COLO668 (cell line): ENCODE measurements around the gene GLDN.

Experiments used
- DNase-seq: peaks from one replicate; lab custom pipeline; 2025; ENCODE audit not compliant: unreplicated experiment; lab: John Stamatoyannopoulos, UW

Gene GLDN

GRCh38 chr15:51322621-51323296 is 18.7 kb upstream of the GLDN start:
- DNase-seq = no peak

- DNase-seq = no peak
Measured at GRCh38 chr15:51323749-51324148, 17.7 kb upstream of the GLDN start.

GRCh38 chr15:51325167-51325566 is 16.3 kb upstream of the GLDN start:
- no peak for DNase-seq

- no peak for DNase-seq
Measured at GRCh38 chr15:51327081-51327480, 14.4 kb upstream of the GLDN start.

GRCh38 chr15:51328926-51329325 is 12.5 kb upstream of the GLDN start:
- no peak for DNase-seq

- no peak for DNase-seq
Measured at GRCh38 chr15:51331141-51331540, 10.3 kb upstream of the GLDN start.

- no peak for DNase-seq
Measured at GRCh38 chr15:51332206-51333147, 9.0 kb upstream of the GLDN start.

- no peak for DNase-seq
Measured at GRCh38 chr15:51333571-51333970, 7.9 kb upstream of the GLDN start.

GRCh38 chr15:51334011-51334451 is 7.4 kb upstream of the GLDN start:
- no peak for DNase-seq

- no peak for DNase-seq
Measured at GRCh38 chr15:51335087-51335486, 6.4 kb upstream of the GLDN start.

GRCh38 chr15:51335538-51336410 is 5.7 kb upstream of the GLDN start:
- no peak for DNase-seq

GRCh38 chr15:51338496-51338895 is 3.0 kb upstream of the GLDN start, which contains the start of gene CYP19A1:
TSS of gene CYP19A1 (minus strand) at chr15:51338596. CDS start at chr15:51242912, 95,684 bp downstream.
- no peak for DNase-seq

GRCh38 chr15:51342227-51342999 is 958 bp downstream of the GLDN start:
- DNase-seq = peak; percentile 25

GRCh38 chr15:51343466-51343865 is 2.0 kb downstream of the GLDN start:
- no peak for DNase-seq

GRCh38 chr15:51346136-51346535 is 4.7 kb downstream of the GLDN start:
- no peak for DNase-seq

GRCh38 chr15:51348688-51349087 is 7.2 kb downstream of the GLDN start:
- no peak for DNase-seq

- DNase-seq = no peak
Measured at GRCh38 chr15:51349156-51349844, 7.8 kb downstream of the GLDN start.

- DNase-seq = no peak
Measured at GRCh38 chr15:51350723-51351122, 9.3 kb downstream of the GLDN start.

GRCh38 chr15:51353976-51354375 is 12.5 kb downstream of the GLDN start:
- DNase-seq = no peak

- DNase-seq = no peak
Measured at GRCh38 chr15:51355096-51355495, 13.6 kb downstream of the GLDN start.
